Adrenal gland (tissue), 5 donors: ENCODE measurements around the gene PIEZO2.

Experiments
- CTCF ChIP-seq, 6 experiments: fragments of 450-650 bp in 4 of 6; fragments of 200-600 bp in 2 of 6; sonication (generic) in 1 of 6; IDR thresholded peaks; 1 replicate in 5 of 6; 2 replicates in 1 of 6; pipeline versions ENCODE4 v1.5.1 to v1.8.0; 2016 to 2021; ENCODE audit warnings: antibody characterized with exemption in 6 of 6, mild to moderate bottlenecking in 2 of 6, moderate library complexity in 1 of 6
- POLR2A ChIP-seq, 2 donors: fragments of 450-650 bp; IDR thresholded peaks; one replicate each; pipeline ENCODE4 v1.6.1; 2017; ENCODE audit warnings: antibody characterized with exemption in 2 of 2, mild to moderate bottlenecking in 2 of 2, moderate library complexity in 1 of 2
- donor health status: DM: no; HTN: no; CAD: no.

- no peak for TF ChIP-seq CTCF (IDR thresholded peaks at IDR 0.05)
- no peak for TF ChIP-seq POLR2A (IDR thresholded peaks at IDR 0.05)
Measured at GRCh38 chr18:10892786-10893185, 256.6 kb downstream of the PIEZO2 start.
